NCI-H1048 (cell line): Measurements from ENCODE around the gene USP5.

Experiments
- DNase-seq: peaks from one replicate; lab custom pipeline; 2025; lab: John Stamatoyannopoulos, UW

USP5 gene, protein sequence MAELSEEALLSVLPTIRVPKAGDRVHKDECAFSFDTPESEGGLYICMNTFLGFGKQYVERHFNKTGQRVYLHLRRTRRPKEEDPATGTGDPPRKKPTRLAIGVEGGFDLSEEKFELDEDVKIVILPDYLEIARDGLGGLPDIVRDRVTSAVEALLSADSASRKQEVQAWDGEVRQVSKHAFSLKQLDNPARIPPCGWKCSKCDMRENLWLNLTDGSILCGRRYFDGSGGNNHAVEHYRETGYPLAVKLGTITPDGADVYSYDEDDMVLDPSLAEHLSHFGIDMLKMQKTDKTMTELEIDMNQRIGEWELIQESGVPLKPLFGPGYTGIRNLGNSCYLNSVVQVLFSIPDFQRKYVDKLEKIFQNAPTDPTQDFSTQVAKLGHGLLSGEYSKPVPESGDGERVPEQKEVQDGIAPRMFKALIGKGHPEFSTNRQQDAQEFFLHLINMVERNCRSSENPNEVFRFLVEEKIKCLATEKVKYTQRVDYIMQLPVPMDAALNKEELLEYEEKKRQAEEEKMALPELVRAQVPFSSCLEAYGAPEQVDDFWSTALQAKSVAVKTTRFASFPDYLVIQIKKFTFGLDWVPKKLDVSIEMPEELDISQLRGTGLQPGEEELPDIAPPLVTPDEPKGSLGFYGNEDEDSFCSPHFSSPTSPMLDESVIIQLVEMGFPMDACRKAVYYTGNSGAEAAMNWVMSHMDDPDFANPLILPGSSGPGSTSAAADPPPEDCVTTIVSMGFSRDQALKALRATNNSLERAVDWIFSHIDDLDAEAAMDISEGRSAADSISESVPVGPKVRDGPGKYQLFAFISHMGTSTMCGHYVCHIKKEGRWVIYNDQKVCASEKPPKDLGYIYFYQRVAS

DNA sequence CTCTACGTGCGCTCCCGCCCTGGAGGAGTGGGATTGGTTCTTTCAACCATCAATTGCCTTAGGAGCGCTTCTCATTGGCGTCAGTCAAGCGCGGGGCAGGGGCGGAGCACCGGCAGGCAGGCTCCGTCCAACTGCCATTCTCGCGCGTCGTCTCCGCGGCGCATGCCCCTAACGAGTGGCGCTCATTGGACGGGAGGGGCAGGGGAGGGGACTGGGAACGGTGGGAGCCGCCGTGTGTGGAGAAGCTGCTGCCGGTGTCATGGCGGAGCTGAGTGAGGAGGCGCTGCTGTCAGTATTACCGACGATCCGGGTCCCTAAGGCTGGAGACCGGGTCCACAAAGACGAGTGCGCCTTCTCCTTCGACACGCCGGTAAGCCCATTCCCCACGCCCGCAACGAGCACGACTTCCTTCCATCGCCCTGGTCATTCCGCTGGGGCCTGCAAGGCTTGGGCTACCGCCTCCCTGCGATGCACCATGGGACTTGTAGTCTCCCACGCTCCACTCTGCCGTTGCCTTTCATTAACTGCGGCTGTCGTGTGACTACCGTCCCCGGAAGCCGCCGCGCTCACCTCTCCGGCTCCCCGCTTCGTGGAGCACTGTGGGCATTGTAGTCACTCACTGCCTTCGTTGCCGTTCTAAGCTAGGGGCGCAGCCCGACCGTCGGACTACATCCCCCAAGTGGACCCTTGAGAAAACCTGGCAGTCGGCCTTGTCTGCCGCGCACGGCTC is at the start of gene USP5:
TSS of gene USP5 (plus strand) at position 230 of the 730 bp plus-strand sequence. CDS start at position 260, 30 bp downstream.
- DNase-seq: peak; percentile 97

DNA sequence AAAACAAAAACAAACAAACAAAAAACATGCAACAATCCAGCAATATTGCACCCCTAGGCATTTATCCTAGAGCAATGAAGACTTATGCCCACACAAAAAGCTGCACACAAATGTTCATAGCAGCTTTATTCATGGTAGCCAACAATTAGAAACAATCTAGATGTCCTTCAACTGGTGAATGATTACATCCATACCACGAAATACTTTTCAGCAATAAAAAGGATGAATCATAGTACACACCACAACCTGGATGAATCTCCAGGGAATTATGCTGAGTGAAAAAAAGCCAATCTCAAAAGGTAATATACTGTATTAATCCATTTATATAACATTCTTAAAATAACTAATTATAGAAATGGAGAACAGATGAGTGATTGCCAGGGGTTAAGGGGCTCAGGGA is 44.8 kb upstream of the USP5 start:
- DNase-seq: no peak

DNA sequence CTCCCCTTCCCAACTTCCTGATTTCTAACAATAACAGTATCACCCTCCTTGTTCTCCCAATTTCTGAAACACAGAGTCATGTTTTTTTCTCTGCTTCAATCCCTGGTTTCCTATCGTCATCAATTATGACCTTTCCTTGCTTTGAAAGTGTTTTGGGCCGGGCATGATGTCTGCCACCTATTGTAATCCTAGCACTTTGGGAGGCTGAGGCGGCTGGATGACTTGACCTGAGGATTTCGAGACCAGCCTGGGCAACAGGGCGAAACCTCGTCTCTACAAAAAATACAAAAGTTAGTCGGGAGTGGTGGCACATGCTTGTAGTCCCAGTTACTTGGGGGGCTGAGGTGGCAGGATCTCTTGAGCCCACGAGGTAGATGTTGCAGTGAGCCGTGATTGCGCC is 42.9 kb upstream of the USP5 start:
- DNase-seq: no peak

DNA sequence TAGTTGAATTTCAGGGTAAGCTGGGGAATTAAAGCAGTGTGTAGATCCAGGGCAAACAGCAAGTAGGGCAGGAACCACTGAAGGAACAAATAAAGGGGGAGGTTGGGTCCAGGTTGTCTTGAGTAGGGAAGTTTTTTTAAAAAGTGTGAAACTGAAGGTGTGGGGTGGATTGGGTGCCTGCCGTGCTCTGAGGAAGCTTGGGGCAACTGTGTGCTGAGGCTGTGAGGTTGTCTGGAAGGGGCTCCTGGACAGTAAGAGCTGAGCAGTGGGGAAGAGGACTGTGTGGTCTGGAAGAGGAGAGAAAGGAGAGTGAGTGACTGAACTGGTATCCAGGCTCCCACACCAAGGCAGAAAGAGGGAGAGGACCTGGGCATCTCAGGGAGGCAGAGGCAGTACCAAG is 41.2 kb upstream of the USP5 start:
- no peak for DNase-seq

DNA sequence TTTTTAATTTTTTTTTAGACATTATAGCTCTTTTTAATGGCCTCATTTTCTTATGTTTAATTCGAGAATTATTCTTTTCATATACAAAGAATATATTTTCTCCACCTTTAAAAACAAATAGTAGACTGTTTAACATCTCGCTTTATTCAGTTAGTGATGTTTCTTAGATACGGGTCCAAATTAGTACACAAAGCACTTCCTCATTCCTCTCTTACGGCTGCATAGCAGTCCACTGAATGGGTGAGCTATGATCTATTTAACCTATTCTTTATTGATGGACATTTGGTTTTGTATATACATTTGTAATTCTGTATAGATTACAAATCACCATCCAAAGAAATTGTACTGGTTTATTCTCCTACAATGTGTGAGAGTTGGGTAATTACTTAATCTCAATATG is 38.6 kb upstream of the USP5 start:
- DNase-seq: no peak

DNA sequence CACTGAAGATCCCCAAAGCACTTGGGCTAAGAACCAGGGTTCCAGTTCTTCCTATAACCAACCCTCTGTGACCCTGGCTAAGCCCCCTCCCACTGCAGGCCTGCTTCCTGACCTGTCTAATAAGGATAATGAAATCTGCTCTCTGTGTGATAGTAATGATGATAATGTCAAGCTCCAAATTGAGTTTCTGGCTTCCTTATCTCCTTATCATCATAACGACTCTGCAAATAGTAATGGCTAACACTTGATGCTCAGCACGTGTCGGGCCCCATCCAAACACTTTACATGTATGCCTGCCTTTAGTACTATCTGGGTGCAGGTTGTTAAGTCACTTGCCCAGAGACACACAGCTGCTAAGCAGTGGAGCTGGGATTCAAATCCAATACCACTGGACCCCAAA is 35.4 kb upstream of the USP5 start:
- no peak for DNase-seq

DNA sequence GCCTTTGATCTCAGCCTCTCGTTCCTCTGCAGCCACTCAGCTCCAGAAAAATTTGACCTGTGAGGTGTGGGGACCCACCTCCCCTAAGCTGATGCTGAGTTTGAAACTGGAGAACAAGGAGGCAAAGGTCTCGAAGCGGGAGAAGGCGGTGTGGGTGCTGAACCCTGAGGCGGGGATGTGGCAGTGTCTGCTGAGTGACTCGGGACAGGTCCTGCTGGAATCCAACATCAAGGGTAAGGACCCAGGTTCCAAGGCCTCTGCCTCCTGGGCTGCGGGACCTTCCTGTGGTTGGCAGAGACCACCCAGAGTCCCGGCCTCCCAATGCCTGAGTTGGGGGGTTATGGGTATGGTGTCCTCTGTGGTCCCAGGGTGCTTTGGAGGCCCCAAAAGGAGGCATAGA is 34.9 kb upstream of the USP5 start:
- DNase-seq: no peak

DNA sequence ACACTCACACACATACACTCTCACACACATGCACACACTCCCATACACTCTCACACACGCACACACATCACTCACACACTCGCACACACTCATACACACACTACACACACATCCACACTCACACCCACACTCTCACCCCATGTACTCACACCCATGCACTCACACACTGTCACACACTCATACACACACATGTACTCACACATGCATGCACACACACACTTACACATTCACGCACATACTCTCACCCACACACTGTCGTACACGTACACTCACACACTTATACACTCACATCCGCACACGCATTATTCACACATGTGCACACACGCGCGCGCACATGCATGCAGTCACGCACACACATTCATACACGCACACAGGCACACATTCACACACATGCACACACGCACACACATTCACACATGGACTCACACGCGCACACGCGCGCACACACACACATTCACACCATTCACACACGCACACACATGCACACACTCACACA is 34.2 kb upstream of the USP5 start:
- no peak for DNase-seq

DNA sequence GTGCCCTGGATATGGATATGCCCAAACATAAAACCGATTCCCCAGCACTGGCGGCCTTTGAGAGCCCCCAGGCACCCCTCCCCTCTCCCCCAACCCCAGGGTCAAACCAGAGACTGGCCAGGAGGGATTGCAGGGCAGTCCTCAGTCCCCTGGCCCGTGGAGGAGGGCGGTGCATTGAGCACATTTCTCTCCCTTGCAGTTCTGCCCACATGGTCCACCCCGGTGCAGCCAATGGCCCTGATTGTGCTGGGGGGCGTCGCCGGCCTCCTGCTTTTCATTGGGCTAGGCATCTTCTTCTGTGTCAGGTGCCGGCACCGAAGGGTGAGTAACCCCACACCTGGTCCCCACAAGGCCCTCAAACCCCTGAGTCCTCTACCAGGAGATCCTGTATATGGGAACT is 33.7 kb upstream of the USP5 start:
- DNase-seq: no peak

DNA sequence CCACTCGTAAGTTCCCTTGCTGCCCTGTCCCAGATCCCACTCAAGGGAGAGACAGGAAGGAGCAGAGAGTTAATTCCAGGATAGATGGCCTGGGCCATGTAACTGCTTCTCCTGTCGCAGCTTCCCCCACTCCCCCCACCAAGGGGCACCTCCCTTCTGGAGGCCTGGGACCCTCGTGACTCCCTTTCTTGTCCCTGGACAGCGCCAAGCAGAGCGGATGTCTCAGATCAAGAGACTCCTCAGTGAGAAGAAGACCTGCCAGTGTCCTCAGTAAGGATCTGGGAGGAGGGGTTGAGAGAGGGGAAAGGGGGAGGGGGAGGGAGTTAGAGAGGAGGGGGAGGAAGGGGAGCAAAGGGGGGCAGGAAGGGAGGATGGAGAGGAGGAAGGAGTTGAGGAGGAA is 33.3 kb upstream of the USP5 start:
- no peak for DNase-seq

DNA sequence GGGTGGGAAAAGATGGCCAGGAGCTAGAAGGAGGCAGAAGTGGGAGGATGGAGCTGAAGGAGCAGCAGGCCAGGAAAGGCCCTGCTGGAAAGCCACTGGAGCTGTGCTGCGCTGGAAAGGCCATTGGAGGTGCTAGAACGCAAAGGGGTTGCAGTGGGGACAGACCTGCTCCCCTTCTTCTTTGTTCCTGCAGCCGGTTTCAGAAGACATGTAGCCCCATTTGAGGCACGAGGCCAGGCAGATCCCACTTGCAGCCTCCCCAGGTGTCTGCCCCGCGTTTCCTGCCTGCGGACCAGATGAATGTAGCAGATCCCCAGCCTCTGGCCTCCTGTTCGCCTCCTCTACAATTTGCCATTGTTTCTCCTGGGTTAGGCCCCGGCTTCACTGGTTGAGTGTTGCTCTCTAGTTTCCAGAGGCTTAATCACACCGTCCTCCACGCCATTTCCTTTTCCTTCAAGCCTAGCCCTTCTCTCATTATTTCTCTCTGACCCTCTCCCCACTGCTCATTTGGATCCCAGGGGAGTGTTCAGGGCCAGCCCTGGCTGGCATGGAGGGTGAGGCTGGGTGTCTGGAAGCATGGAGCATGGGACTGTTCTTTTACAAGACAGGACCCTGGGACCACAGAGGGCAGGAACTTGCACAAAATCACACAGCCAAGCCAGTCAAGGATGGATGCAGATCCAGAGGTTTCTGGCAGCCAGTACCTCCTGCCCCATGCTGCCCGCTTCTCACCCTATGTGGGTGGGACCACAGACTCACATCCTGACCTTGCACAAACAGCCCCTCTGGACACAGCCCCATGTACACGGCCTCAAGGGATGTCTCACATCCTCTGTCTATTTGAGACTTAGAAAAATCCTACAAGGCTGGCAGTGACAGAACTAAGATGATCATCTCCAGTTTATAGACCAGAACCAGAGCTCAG is 32.6 kb upstream of the USP5 start:
- no peak for DNase-seq

DNA sequence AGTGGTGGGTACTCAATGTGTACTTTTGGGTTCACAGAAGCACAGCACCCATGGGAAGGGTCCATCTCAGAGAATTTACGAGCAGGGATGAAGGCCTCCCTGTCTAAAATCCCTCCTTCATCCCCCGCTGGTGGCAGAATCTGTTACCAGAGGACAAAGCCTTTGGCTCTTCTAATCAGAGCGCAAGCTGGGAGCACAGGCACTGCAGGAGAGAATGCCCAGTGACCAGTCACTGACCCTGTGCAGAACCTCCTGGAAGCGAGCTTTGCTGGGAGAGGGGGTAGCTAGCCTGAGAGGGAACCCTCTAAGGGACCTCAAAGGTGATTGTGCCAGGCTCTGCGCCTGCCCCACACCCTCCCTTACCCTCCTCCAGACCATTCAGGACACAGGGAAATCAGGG is 31.8 kb upstream of the USP5 start:
- DNase-seq: no peak

DNA sequence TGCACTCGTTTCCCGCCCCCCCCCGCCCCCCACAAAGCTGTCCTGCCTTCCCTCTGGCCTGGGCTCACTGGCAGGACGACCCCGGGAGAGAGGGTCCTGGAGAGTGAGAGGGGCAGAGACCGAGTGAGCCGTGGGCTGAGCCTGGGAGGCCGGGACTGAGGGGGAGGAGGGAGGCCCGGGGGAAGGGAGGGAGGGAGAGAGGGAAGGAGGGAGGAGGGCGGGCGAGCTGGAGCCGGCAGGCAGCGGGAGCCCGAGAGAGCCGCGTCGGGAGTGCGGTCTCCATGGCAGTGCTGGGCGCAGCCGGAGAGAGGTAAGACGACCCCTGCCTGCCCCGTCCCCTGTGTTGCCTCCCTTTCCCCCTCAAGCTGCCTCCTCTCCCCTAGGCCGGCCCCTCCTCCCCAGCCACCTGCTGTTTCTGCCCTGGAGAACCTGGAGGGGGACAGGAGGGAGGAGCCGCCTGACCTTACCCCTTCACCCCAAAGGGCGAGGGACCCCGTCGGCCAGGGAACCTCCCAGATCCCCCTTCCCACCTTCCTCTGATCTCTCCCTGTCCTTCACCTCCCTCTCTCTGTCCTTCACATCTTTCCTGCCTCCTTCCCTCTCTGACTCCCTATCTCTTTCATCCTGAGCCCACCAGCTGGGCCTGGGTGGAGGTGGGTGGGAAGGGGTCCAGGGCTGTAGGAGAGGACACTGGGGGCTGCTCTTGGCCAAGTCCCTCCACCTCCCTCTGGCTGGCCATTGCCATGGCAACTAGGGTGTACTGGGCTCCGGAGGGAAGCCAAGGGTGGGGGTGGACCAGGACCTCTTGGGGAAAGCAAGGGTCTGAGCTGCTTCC is 30.1 kb upstream of the USP5 start, which contains the start of gene GPR162:
TSS of gene GPR162 (plus strand) at position 231 of the 835 bp plus-strand sequence. CDS start 2,078 bp downstream, outside the sequence.
- DNase-seq: no peak

DNA sequence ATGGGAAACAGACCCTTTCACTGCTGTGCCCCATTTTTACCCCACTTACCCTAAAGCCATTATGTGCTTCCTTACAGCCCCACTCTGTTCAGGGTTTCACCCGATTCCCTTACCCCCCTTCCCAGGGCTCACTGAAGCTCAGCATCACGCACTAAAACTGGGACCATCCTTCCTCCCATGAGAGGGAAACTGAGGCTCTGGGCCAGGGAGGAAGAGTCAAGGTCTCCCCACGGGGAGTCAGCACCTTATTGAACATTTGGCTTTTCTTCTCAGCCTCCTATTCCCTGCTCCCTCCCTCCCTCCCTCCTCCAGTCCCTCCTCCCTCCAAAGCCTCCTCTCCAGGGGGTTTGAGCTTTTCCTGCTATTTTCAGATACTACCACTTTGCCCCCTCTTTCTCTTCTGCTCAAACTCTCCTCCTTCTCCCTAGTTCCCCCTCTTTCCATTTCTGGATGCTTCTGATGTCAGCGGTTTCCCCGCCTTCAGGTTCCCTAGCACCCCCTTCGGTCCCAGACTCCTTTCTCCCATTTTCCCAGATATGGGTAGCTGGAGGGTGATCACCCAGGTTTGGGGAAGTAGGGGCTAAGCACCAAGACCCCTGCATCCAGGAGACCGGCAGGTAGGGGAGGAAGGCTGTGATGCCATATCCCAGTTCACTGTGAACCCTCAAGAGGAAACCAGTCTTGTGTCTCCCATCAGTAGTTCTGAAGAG is 29.4 kb upstream of the USP5 start:
- no peak for DNase-seq

DNA sequence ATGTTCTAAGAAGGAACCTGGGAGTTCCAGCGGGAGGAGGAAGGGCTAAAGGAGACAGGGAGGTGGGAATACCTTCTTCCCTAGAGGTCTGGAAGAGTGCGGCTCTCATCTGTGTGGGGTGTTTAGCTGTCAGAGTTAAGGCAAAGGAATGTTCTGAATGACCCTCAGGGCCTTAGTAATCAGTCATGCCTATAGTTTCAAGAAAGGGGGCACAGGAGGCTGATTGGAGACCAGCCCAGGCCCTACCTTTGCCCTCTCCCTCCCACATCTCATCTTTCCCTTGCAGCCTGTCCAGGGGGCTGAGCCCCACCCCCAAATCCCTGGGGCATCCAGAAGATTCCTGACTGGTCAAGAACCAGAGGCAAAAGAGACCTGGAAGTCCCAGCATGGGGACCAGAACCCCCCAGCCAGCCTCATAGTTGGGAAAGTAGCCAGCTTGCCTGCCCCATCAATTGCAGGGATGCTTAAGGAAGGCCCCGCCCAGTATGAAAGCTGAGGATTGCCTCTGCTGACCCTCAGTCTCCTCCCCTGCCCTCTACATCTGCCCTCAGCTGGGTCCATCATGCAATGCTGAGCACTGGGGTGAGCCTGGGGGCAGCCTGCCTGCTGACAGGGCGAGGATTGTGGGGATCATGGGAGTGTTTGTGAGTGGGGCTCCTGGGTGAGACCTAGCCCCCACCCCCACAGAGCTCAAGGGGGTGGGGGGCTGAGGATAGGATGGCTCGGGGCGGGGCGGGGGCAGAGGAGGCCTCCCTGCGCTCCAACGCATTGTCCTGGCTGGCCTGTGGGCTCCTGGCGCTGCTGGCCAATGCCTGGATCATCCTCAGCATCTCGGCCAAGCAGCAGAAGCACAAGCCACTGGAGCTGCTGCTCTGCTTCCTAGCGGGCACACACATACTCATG is 28.5 kb upstream of the USP5 start:
- DNase-seq: no peak

DNA sequence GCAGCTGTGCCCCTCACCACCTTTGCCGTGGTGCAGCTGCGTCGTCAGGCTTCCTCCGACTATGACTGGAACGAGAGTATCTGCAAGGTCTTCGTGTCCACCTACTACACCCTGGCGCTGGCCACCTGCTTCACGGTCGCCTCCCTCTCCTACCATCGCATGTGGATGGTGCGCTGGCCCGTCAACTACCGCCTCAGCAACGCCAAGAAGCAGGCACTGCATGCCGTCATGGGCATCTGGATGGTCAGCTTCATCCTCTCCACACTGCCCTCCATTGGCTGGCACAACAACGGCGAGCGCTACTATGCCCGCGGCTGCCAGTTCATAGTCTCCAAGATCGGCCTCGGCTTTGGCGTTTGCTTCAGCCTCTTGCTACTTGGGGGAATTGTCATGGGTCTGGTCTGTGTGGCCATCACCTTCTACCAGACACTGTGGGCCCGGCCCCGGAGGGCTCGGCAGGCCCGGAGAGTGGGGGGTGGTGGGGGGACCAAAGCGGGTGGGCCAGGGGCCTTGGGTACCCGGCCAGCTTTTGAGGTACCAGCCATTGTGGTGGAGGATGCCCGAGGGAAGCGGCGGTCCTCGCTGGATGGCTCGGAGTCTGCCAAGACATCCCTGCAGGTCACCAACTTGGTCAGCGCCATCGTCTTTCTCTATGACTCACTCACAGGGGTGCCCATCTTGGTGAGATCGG is 27.7 kb upstream of the USP5 start:
- DNase-seq: no peak

DNA sequence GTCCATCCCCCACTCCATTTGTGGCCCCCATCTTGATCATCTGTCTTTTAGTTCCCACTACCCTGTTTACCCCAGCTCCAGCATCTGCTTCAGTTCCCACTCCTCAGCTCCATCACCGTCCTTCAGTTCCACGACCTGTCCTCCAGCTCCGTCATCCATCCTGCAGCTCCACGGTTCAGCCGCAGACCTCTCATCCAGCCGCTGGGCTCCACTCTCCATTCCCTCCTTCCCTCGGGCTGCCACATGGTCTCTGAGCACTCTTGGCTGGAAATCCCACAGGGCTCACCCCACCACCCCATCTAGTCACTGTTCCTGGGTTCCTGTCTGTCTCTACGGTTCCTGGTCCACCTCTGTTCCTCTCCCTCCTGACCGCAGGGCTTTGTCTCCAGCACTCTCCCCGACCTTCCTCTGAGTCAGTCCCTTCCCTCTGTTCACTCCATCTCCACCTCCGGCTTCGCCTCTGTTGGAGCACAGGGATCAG is 27.0 kb upstream of the USP5 start:
- no peak for DNase-seq
